Body of pancreas (tissue), 4 donors: ENCODE results near the gene OSBPL5.

ENCODE experiments used
- CTCF ChIP-seq, 7 experiments: fragments of 450-650 bp in 4 of 7; fragments of 200-600 bp in 3 of 7; sonication (generic) in 3 of 7; IDR thresholded peaks; one replicate each; pipeline ENCODE4 v1.5.1; 2016 to 2019; ENCODE audit warnings: antibody characterized with exemption in 7 of 7
- POLR2A ChIP-seq, 3 donors: fragments of 450-650 bp; IDR thresholded peaks; one replicate each; pipeline ENCODE4 v1.6.1; 2016; ENCODE audit warnings: antibody characterized with exemption in 3 of 3, mild to moderate bottlenecking in 2 of 3

GRCh38 chr11:3173795-3174194 lies 8.7 kb upstream of the OSBPL5 start:
- TF ChIP-seq POLR2A (IDR thresholded peaks at IDR 0.05) (no peak), CTCF (IDR thresholded peaks at IDR 0.05) (no peak)
